ENCODE results near the gene UXS1.

The UXS1 gene

GRCh38 chr2:106129150-106129549, 65.0 kb downstream of the UXS1 start:
- H3K27me3 ChIP-seq (ENCODE audit: insufficient read depth, low read depth): no peaks in the 10 kb centered on the region
- TF ChIP-seq CTCF (conservative IDR thresholded peaks at IDR 0.05; ENCODE audit: low read depth, low read length): no peak
- H3K4me1 ChIP-seq (ENCODE audit: low read depth, poor library complexity, severe bottlenecking): no peaks in the 10 kb centered on the region
- no peak overlapping the region for H3K4me2 ChIP-seq
- H3K9ac ChIP-seq: no peak overlapping the region
- no peaks in the 10 kb centered on the region for H3K36me3 ChIP-seq (ENCODE audit: insufficient read depth)
- H3K27ac ChIP-seq: no peak overlapping the region
- H2AFZ ChIP-seq (ENCODE audit: low read depth): no peak overlapping the region
- H3K79me2 ChIP-seq (ENCODE audit: insufficient read depth, low read depth): no peaks in the 10 kb centered on the region
- no peak overlapping the region for H3K4me3 ChIP-seq (IDR thresholded peaks at IDR 0.05; ENCODE audit: insufficient read depth, low read depth, low read length)
- H4K20me1 ChIP-seq (ENCODE audit: insufficient read depth): no peaks in the 10 kb centered on the region

- H4K20me1 ChIP-seq (ENCODE audit: insufficient read depth): no peaks in the 10 kb centered on the region
- no peaks in the 10 kb centered on the region for H3K36me3 ChIP-seq (ENCODE audit: insufficient read depth)
- TF ChIP-seq CTCF (conservative IDR thresholded peaks at IDR 0.05; ENCODE audit: low read depth, low read length): no peak
- H2AFZ ChIP-seq (ENCODE audit: low read depth): no peak overlapping the region
- no peak overlapping the region for H3K9ac ChIP-seq
- H3K27me3 ChIP-seq (ENCODE audit: insufficient read depth, low read depth): no peaks in the 10 kb centered on the region
- no peak overlapping the region for H3K27ac ChIP-seq
- no peak overlapping the region for H3K4me2 ChIP-seq
- no peak overlapping the region for H3K4me3 ChIP-seq (IDR thresholded peaks at IDR 0.05; ENCODE audit: insufficient read depth, low read depth, low read length)
- H3K4me1 ChIP-seq (ENCODE audit: low read depth, poor library complexity, severe bottlenecking): no peaks in the 10 kb centered on the region
- no peaks in the 10 kb centered on the region for H3K79me2 ChIP-seq (ENCODE audit: insufficient read depth, low read depth)
Observed at GRCh38 chr2:106127776-106128268, 66.3 kb downstream of the UXS1 start.

GRCh38 chr2:106127282-106127771, 66.8 kb downstream of the UXS1 start:
- no peak for TF ChIP-seq CTCF (conservative IDR thresholded peaks at IDR 0.05; ENCODE audit: low read depth, low read length)
- no peaks in the 10 kb centered on the region for H3K27me3 ChIP-seq (ENCODE audit: insufficient read depth, low read depth)
- H2AFZ ChIP-seq (ENCODE audit: low read depth): no peak overlapping the region
- H4K20me1 ChIP-seq (ENCODE audit: insufficient read depth): no peaks in the 10 kb centered on the region
- no peak overlapping the region for H3K4me2 ChIP-seq
- H3K4me1 ChIP-seq (ENCODE audit: low read depth, poor library complexity, severe bottlenecking): no peaks in the 10 kb centered on the region
- H3K36me3 ChIP-seq (ENCODE audit: insufficient read depth): no peaks in the 10 kb centered on the region
- H3K79me2 ChIP-seq (ENCODE audit: insufficient read depth, low read depth): no peaks in the 10 kb centered on the region
- no peak overlapping the region for H3K9ac ChIP-seq
- no peak overlapping the region for H3K4me3 ChIP-seq (IDR thresholded peaks at IDR 0.05; ENCODE audit: insufficient read depth, low read depth, low read length)
- no peak overlapping the region for H3K27ac ChIP-seq

GRCh38 chr2:106126705-106127281, 67.3 kb downstream of the UXS1 start:
- Histone ChIP-seq H3K4me2 (no peak overlapping the region), H4K20me1 (ENCODE audit: insufficient read depth) (no peaks in the 10 kb centered on the region), H3K36me3 (ENCODE audit: insufficient read depth) (no peaks in the 10 kb centered on the region), H3K9ac (no peak overlapping the region), H3K79me2 (ENCODE audit: insufficient read depth, low read depth) (no peaks in the 10 kb centered on the region), H3K27me3 (ENCODE audit: insufficient read depth, low read depth) (no peaks in the 10 kb centered on the region), H3K4me1 (ENCODE audit: low read depth, poor library complexity, severe bottlenecking) (no peaks in the 10 kb centered on the region), H3K27ac (no peak overlapping the region), H3K4me3 (IDR thresholded peaks at IDR 0.05; ENCODE audit: insufficient read depth, low read depth, low read length) (no peak overlapping the region), H2AFZ (ENCODE audit: low read depth) (no peak overlapping the region)
- no peak for TF ChIP-seq CTCF (conservative IDR thresholded peaks at IDR 0.05; ENCODE audit: low read depth, low read length)

Measured in KMS-11 (cell line).